Karpas-422 (cell line): ENCODE measurements around the gene TMEM186. TPM values are rescaled to one million over a fixed set of nuclear protein-coding genes. Genes with fewer than 3 reads are reported as not detected.

Source experiments
- DNase-seq: peaks from one replicate; pipeline ENCODE4 v3.0.0-alpha.2; 2015
- H2AFZ ChIP-seq: fragments of 200-600 bp; sonication (generic); 2 replicates; pipeline ENCODE4 v1.6.1; 2014; ENCODE audit warnings: antibody characterized with exemption, low read length, mixed read lengths
- H3K27ac ChIP-seq: fragments of 200-600 bp; sonication (generic); 2 replicates; pipeline ENCODE4 v1.5.1; 2014; ENCODE audit warnings: mild to moderate bottlenecking, low read length, moderate library complexity
- H3K27me3 ChIP-seq: fragments of 200-600 bp; sonication (generic); 2 replicates; pipeline ENCODE4 v1.6.1; 2014; ENCODE audit warnings: low read length, mixed read lengths
- H3K36me3 ChIP-seq: fragments of 200-600 bp; sonication (generic); 2 replicates; pipeline ENCODE4 v1.6.1; 2014; ENCODE audit warnings: low read length, mixed read lengths; ENCODE audit not compliant: insufficient read depth
- H3K4me1 ChIP-seq: fragments of 200-600 bp; sonication (generic); 2 replicates; pipeline ENCODE4 v1.6.1; 2014; ENCODE audit warnings: mild to moderate bottlenecking, low read length, mixed read lengths
- H3K4me2 ChIP-seq: fragments of 200-600 bp; sonication (generic); 2 replicates; pipeline ENCODE4 v1.6.1; 2014; ENCODE audit warnings: low read length, low read depth, mild to moderate bottlenecking; ENCODE audit not compliant: poor library complexity, severe bottlenecking
- H3K4me3 ChIP-seq: fragments of 200-600 bp; sonication (generic); 2 replicates; pipeline ENCODE4 v1.5.1; 2014; ENCODE audit warnings: mild to moderate bottlenecking, antibody characterized with exemption, low read length, mixed read lengths
- H3K79me2 ChIP-seq: fragments of 200-600 bp; sonication (generic); 2 replicates; pipeline ENCODE4 v1.6.1; 2014; ENCODE audit warnings: mild to moderate bottlenecking, low read length, mixed read lengths
- H3K9ac ChIP-seq: fragments of 200-600 bp; sonication (generic); 2 replicates; pipeline ENCODE4 v1.6.0; 2014; ENCODE audit warnings: low read length
- H3K9me2 ChIP-seq: fragments of 200-600 bp; sonication (generic), shearing (Covaris generic); replicated peaks from 2 replicates; pipeline ENCODE4 v1.6.0; 2014; ENCODE audit warnings: mild to moderate bottlenecking, low read length, moderate library complexity; ENCODE audit not compliant: insufficient read depth
- H3K9me3 ChIP-seq: fragments of 300-700, 200-600 bp; sonication (generic); 2 replicates; pipeline ENCODE4 v1.6.1; 2014; ENCODE audit warnings: low read length, mixed read lengths
- H4K20me1 ChIP-seq: fragments of 200-600 bp; sonication (generic); 2 replicates; pipeline ENCODE4 v1.6.1; 2014; ENCODE audit warnings: mild to moderate bottlenecking, antibody characterized with exemption, low read length, low read depth; ENCODE audit not compliant: insufficient read depth
- total RNA-seq: library from RNA; depleted of rRNA; stranded (reverse); fragments of >200 nt; shearing (Covaris generic); gene quantifications from 2 replicates; pipeline ENCODE4 v1.2.3, GENCODE V29; 2014; ENCODE audit warnings: low replicate concordance

The TMEM186 gene
- total RNA-seq, 1 experiment from 2014 or later = 4.9 TPM

DNA sequence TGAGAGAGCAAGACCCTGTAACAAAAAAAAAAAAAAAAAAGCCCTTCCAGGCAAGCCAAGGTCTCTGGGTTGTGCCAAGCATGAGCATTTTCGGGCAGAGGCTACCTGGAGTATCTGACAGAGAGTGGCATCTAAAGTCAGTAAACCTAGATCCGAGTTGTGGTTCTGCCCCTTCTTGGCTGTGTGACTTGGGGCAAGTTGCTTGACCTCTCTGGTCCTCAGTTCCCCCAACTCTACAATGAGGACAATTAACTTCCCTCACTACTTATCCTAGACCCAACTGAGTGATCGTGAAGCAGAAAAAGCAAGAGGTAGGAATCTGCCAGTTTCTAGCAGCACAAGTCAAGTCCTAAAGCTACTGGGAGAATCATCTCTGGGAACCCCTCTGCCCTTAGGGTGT lies 34.4 kb downstream of the TMEM186 start:
- Histone ChIP-seq H2AFZ (no peak overlapping the region), H3K4me3 (no peak overlapping the region), H3K36me3 (no peaks in the 10 kb centered on the region), H4K20me1 (no peaks in the 10 kb centered on the region), H3K4me1 (no peaks in the 10 kb centered on the region), H3K79me2 (no peaks in the 10 kb centered on the region), H3K9me3 (no peaks in the 10 kb centered on the region), H3K9ac (no peak overlapping the region), H3K27me3 (no peaks in the 10 kb centered on the region), H3K27ac (no peak overlapping the region), H3K4me2 (no peak overlapping the region), H3K9me2 (no peaks in the 10 kb centered on the region)
- DNase-seq = no peak

DNA sequence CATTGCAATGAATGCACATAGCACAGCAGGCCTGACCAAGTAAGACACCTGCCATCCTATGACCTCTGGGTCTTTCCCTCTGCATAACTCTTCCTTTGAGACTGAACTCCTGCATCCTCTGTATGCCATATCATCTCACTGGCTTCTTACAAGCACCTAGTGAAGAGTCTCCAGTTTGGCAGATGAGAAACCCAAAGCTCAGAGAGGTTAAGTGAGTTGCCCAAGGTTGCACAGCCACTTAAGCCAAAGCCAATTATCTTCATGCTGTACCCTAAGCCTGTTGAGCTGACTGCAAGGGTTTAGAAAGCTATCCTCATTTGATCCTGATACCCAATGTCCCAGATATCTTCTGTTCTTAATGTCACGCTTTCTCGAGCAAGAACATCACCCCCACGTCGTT lies 35.2 kb downstream of the TMEM186 start:
- Histone ChIP-seq H3K79me2 (no peaks in the 10 kb centered on the region), H3K9me3 (no peaks in the 10 kb centered on the region), H3K27ac (no peak overlapping the region), H3K9ac (no peak overlapping the region), H3K4me3 (no peak overlapping the region), H3K4me1 (no peaks in the 10 kb centered on the region), H4K20me1 (no peaks in the 10 kb centered on the region), H3K36me3 (no peaks in the 10 kb centered on the region), H3K9me2 (no peaks in the 10 kb centered on the region), H3K27me3 (no peaks in the 10 kb centered on the region), H2AFZ (no peak overlapping the region), H3K4me2 (no peak overlapping the region)
- no peak for DNase-seq

DNA sequence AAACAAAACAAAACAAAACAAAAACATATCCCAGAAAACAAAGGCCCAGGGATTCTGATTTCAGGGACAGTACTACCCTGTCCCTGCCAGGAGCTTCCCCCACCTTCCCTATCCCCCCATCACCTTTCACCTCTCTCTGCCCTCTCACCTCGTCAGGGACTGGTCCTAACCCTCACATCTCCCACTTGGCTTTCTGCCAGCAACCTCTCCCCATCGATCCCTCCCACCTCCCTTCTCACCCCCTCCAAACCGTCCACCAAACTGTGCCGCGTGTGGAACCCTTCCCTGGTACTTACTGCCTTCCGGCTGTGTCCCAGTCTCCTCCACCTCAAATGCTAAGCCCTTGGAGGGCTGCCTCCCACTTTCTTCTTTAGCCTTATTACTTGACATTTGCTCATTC lies 36.4 kb downstream of the TMEM186 start:
- no peaks in the 10 kb centered on the region for H3K27me3 ChIP-seq
- H3K4me2 ChIP-seq = no peak overlapping the region
- H3K79me2 ChIP-seq = no peaks in the 10 kb centered on the region
- H4K20me1 ChIP-seq = no peaks in the 10 kb centered on the region
- no peaks in the 10 kb centered on the region for H3K9me2 ChIP-seq
- no peak overlapping the region for H3K4me3 ChIP-seq
- H3K9ac ChIP-seq = no peak overlapping the region
- H3K27ac ChIP-seq = no peak overlapping the region
- H3K4me1 ChIP-seq = no peaks in the 10 kb centered on the region
- no peak overlapping the region for H2AFZ ChIP-seq
- no peaks in the 10 kb centered on the region for H3K36me3 ChIP-seq
- no peak for DNase-seq
- no peaks in the 10 kb centered on the region for H3K9me3 ChIP-seq

DNA sequence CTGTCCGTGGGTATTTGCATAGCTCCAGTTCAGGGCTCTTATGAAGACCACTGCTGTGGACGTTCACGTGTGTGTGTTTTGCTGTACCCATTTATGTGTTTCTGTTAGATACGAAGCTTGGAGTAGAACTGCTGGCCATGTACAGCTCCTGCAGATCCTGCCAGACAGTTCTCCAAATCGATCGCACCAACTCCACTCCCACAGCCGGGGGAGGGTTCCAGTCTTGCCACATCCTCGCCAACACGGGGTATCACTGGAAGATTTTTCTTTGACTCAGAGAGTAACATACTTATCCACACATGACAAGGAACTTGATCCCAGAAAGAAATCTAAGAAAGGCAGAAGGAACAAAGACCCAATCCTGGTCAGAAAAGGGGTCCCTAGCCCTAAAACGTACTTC lies 37.4 kb downstream of the TMEM186 start:
- no peaks in the 10 kb centered on the region for H3K79me2 ChIP-seq
- no peak overlapping the region for H2AFZ ChIP-seq
- no peaks in the 10 kb centered on the region for H3K9me3 ChIP-seq
- no peak overlapping the region for H3K9ac ChIP-seq
- no peaks in the 10 kb centered on the region for H3K4me1 ChIP-seq
- H3K9me2 ChIP-seq = no peaks in the 10 kb centered on the region
- H4K20me1 ChIP-seq = no peaks in the 10 kb centered on the region
- no peak overlapping the region for H3K4me3 ChIP-seq
- H3K27ac ChIP-seq = no peak overlapping the region
- DNase-seq = no peak
- H3K4me2 ChIP-seq = no peak overlapping the region
- H3K27me3 ChIP-seq = no peaks in the 10 kb centered on the region
- no peaks in the 10 kb centered on the region for H3K36me3 ChIP-seq

DNA sequence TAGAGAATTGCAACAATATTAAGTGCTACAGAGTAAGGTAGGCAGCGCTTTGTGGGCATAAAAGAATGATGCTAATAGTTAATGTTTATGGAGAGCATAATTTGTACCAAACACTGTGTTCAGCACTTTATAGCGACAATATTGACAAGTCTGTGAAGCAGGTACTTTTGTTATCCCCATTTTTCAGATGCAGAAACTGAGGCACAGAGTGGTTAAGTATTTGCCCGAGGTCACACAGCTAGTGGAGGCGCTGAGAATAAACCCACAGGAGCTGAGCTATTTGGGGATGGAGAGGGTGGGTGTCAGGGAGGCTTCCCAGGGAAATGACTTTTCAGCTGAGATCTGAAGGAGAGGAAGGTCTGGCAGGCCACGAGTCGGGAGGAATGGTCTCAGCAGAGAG lies 39.4 kb downstream of the TMEM186 start:
- Histone ChIP-seq H3K4me2 (no peak overlapping the region), H3K4me1 (no peaks in the 10 kb centered on the region)

DNA sequence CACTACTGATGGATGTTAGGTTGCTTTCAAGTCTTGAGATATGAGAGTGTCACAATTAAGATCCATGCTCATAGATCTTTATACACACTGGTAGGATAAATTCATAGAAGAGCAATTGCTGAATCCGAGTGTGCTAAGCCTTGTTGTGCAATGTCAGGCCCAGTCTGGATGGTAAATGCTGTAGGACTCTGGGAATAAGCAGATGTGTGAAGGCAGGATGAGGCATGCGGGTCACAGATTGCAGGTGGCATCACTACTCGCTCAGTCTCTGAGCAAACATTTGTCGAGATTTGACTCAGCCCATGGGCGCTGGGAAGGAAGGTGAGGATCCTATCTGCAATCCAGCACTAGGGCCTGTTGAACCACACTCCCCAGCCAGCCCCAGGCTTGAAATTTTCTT lies 40.7 kb downstream of the TMEM186 start:
- Histone ChIP-seq H3K4me3 (no peak overlapping the region), H3K79me2 (no peaks in the 10 kb centered on the region), H3K9ac (no peak overlapping the region), H3K36me3 (no peaks in the 10 kb centered on the region), H3K4me1 (no peaks in the 10 kb centered on the region), H4K20me1 (no peaks in the 10 kb centered on the region), H3K27ac (no peak overlapping the region), H2AFZ (no peak overlapping the region), H3K9me2 (no peaks in the 10 kb centered on the region), H3K4me2 (no peak overlapping the region), H3K27me3 (no peaks in the 10 kb centered on the region), H3K9me3 (no peaks in the 10 kb centered on the region)
- no peak for DNase-seq

More for the DNA sequence above, 39.4 kb downstream of the TMEM186 start:
- H3K27ac ChIP-seq = no peak overlapping the region
- H3K36me3 ChIP-seq = no peaks in the 10 kb centered on the region
- no peaks in the 10 kb centered on the region for H3K9me3 ChIP-seq
- H3K4me3 ChIP-seq = no peak overlapping the region
- H3K79me2 ChIP-seq = no peaks in the 10 kb centered on the region
- no peak overlapping the region for H3K9ac ChIP-seq
- H2AFZ ChIP-seq = no peak overlapping the region
- H4K20me1 ChIP-seq = no peaks in the 10 kb centered on the region
- DNase-seq = no peak
- H3K27me3 ChIP-seq = no peaks in the 10 kb centered on the region
- H3K9me2 ChIP-seq = no peaks in the 10 kb centered on the region

DNA sequence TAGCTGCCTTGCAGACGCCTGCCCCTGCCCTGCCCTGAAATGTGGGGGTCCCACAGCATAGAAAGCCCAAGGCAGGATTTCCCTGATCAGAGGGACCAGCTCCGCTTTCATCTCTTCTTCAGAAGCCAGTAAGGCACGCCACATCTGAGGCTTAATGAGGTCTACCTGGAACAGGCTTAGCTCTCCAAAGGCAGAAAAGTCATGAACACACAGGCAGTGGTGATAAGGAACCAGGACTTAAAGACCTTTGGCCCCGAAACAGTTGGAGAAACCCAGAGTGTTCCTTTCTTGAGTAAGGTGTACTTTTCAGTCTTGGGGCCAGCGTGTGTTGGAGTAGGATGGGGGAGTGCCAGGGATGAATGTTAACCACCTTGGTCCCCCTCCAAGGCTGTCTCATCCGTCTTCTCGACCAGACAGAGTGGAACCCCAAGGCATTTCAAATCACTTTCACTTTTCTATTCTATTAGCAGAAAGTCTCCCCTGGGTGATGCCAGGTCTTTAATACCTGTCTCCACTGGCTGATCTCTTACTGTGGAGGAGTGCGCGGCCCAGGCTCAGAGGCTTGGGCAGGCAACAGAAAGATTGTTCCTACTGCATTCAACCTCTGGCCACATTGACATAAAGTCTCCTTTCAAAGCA lies 43.9 kb downstream of the TMEM186 start:
- H3K27ac ChIP-seq = no peak overlapping the region
- no peak overlapping the region for H2AFZ ChIP-seq
- no peaks in the 10 kb centered on the region for H4K20me1 ChIP-seq
- no peak overlapping the region for H3K4me3 ChIP-seq
- no peaks in the 10 kb centered on the region for H3K36me3 ChIP-seq
- no peak for DNase-seq
- no peaks in the 10 kb centered on the region for H3K79me2 ChIP-seq
- H3K9ac ChIP-seq = no peak overlapping the region
- no peaks in the 10 kb centered on the region for H3K27me3 ChIP-seq
- H3K4me2 ChIP-seq = no peak overlapping the region
- H3K9me2 ChIP-seq = no peaks in the 10 kb centered on the region
- no peaks in the 10 kb centered on the region for H3K9me3 ChIP-seq
- H3K4me1 ChIP-seq = no peaks in the 10 kb centered on the region

DNA sequence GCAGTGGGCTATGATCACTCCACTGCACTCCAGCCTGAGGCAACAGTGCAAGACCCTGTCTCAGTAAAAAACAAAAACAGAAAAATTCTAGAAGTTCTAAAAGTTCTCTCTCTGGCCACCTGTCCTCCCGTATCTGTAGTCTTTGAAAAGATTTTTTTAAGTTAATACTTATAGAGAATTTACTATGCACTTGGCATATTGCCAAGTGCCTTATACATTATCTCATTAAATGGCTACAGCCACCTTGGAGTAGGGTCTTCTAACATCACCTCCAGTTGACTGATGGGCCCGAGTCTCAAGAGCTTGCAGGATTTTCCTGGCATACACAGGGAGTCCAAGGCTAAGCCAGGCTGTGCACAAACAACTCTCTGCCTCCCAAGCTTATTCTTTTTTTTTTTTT lies 44.7 kb downstream of the TMEM186 start:
- DNase-seq = no peak
- Histone ChIP-seq H3K9me3 (no peaks in the 10 kb centered on the region), H3K9me2 (no peaks in the 10 kb centered on the region), H2AFZ (no peak overlapping the region), H3K79me2 (no peaks in the 10 kb centered on the region), H3K27ac (no peak overlapping the region), H3K27me3 (no peaks in the 10 kb centered on the region), H3K36me3 (no peaks in the 10 kb centered on the region), H3K4me1 (no peaks in the 10 kb centered on the region), H3K4me2 (no peak overlapping the region), H4K20me1 (no peaks in the 10 kb centered on the region), H3K9ac (no peak overlapping the region), H3K4me3 (no peak overlapping the region)
